Fibroblast of pulmonary artery (primary cell): Measurements from ENCODE around the gene GRIK4.
A peak's percentile ranks its signal among the peaks of the same experiment; 100 is the strongest.

Experiments
- DNase-seq: peaks from one replicate; pipeline ENCODE4 v3.0.0-alpha.2; 2010; ENCODE audit warnings: low read depth
- H3K4me3 ChIP-seq: replicated peaks from 2 replicates; pipeline ENCODE4 v1.5.1; 2011; ENCODE audit warnings: low read depth, mild to moderate bottlenecking, control low read depth, low read length, moderate library complexity
- CTCF ChIP-seq: IDR thresholded peaks from 2 replicates; pipeline ENCODE4 v1.5.1; 2011; ENCODE audit warnings: mild to moderate bottlenecking, control low read depth, low read length, inconsistent platforms; ENCODE audit errors: missing control alignments

Gene GRIK4

GRCh38 chr11:120532082-120532831 lies 20.7 kb downstream of the GRIK4 start:
- TF ChIP-seq CTCF = no peak
- no peak overlapping the region for H3K4me3 ChIP-seq
- peak; percentile 31 for DNase-seq

- DNase-seq = peak; percentile 38
- no peak for TF ChIP-seq CTCF
- H3K4me3 ChIP-seq = no peak overlapping the region
Measured at GRCh38 chr11:120532832-120533196, 21.3 kb downstream of the GRIK4 start.

- no peak for TF ChIP-seq CTCF
- DNase-seq = no peak
- H3K4me3 ChIP-seq = no peak overlapping the region
Measured at GRCh38 chr11:120536091-120536796, 24.7 kb downstream of the GRIK4 start.

DNA sequence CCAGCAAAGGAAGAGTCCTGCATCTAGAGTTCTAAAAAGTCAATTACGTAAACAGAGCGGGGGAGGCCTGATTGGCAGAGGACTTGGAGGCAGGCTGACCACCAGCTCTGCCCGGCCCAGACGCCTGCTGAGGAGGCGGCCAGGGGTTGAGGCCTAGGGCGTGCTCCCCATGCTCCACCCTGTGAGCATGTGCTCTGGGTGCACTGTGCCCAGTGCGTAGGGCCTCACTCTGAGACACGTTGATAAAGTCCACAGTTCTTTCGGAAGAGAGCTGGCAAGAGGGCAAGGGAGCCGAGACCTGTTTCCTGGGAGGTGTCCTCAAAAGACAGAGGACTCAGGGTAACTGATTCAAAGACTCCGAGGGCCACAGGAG lies 25.2 kb downstream of the GRIK4 start:
- TF ChIP-seq CTCF = no peak
- no peak overlapping the region for H3K4me3 ChIP-seq
- DNase-seq = no peak

DNA sequence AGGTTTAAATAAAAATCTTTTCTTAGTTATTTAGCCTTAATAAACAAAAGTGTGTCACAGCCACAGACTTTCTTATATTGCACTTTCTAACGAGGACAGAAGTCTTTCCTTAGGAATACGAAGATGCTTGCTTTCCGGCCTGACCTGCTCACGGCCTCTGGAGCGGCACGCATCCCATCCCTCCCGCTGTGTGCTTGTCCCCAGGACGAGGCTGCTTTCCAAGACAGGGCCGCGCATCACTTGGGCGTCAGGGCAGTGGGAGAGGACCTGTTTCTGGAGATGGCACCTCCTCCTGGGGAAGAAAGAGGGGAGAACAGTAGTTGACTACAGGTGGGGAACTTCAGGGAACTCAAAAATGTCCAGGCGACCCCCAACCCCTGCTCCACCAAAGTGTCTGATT lies 26.4 kb downstream of the GRIK4 start:
- no peak for TF ChIP-seq CTCF
- H3K4me3 ChIP-seq = no peak overlapping the region
- DNase-seq = no peak

GRCh38 chr11:120538707-120539106 lies 27.2 kb downstream of the GRIK4 start:
- no peak for TF ChIP-seq CTCF
- no peak for DNase-seq
- H3K4me3 ChIP-seq = no peak overlapping the region
